ENCODE measurements around the gene ZCWPW1.

DNA sequence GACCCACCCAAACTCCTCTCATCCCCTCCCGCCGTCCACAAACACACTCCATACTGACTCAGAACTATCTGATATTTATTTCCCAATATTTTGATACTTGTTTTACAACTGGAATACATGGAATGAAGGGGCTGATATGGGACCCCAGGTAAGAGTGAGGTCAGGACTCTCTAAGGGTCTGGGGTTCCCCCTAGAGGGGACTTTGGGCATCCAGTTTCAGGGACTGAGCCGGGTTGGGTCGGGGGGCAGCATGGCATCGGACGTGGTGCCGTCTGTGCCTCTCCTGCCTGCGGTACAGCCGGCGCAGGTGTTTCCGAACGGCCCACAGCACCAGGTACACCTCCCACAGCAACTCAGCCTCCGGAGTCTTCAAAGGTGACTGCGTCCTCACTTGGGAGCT lies 28.1 kb upstream of the ZCWPW1 start:
- TF ChIP-seq, protein P1, sequence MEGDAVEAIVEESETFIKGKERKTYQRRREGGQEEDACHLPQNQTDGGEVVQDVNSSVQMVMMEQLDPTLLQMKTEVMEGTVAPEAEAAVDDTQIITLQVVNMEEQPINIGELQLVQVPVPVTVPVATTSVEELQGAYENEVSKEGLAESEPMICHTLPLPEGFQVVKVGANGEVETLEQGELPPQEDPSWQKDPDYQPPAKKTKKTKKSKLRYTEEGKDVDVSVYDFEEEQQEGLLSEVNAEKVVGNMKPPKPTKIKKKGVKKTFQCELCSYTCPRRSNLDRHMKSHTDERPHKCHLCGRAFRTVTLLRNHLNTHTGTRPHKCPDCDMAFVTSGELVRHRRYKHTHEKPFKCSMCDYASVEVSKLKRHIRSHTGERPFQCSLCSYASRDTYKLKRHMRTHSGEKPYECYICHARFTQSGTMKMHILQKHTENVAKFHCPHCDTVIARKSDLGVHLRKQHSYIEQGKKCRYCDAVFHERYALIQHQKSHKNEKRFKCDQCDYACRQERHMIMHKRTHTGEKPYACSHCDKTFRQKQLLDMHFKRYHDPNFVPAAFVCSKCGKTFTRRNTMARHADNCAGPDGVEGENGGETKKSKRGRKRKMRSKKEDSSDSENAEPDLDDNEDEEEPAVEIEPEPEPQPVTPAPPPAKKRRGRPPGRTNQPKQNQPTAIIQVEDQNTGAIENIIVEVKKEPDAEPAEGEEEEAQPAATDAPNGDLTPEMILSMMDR (conservative IDR thresholded peaks at IDR 0.05 in 1 of 2, IDR thresholded peaks at IDR 0.05 in 1 of 2; ENCODE audit: low read depth in 1 of 2, low read length in 2 of 2) = no peak
- no peak for TF ChIP-seq EZH2 (IDR thresholded peaks at IDR 0.05; ENCODE audit: low read length, missing control alignments)
